ENCODE results near the gene BOLA3. TPM values are rescaled to one million over a fixed set of nuclear protein-coding genes. Genes with fewer than 3 reads are reported as not detected.

Gene BOLA3
- polyA plus RNA-seq, 1 experiment: 38.6 TPM

- ChIA-PET POLR2A (no interaction called here), CTCF (no interaction called here)
- Histone ChIP-seq H3K4me3 (ENCODE audit: low read depth, low read length) (no peak overlapping the region), H3K27me3 (ENCODE audit: control insufficient read depth, insufficient read depth, low read length) (no peaks in the 10 kb centered on the region), H3K9me3 (ENCODE audit: control insufficient read depth, insufficient read depth, low read length) (no peaks in the 10 kb centered on the region), H3K27ac (ENCODE audit: low read depth, low read length) (no peak overlapping the region)
- TF ChIP-seq CTCF (IDR thresholded peaks at IDR 0.05; ENCODE audit: low read depth, low read length): no peak
- DNase-seq (ENCODE audit: low read depth, low spot score): no peak
Observed at GRCh38 chr2:74101574-74102300, 46.0 kb downstream of the BOLA3 start.

- no peaks in the 10 kb centered on the region for H3K9me3 ChIP-seq (ENCODE audit: control insufficient read depth, insufficient read depth, low read length)
- no peak overlapping the region for H3K27ac ChIP-seq (ENCODE audit: low read depth, low read length)
- no peaks in the 10 kb centered on the region for H3K27me3 ChIP-seq (ENCODE audit: control insufficient read depth, insufficient read depth, low read length)
- no peak overlapping the region for H3K4me3 ChIP-seq (ENCODE audit: low read depth, low read length)
- TF ChIP-seq CTCF (IDR thresholded peaks at IDR 0.05; ENCODE audit: low read depth, low read length): no peak
- ChIA-PET CTCF (interaction anchor here (1.1 kb wide), 1 partner anchor 277 kb away, joined by 4 read pairs; no protein-coding TSS in a partner anchor), POLR2A (no interaction called here)
- no peak for DNase-seq (ENCODE audit: low read depth, low spot score)
Observed at GRCh38 chr2:74100254-74101216, 47.2 kb downstream of the BOLA3 start.

GRCh38 chr2:74099835-74100234, 47.9 kb downstream of the BOLA3 start:
- Histone ChIP-seq H3K4me3 (ENCODE audit: low read depth, low read length) (no peak overlapping the region), H3K9me3 (ENCODE audit: control insufficient read depth, insufficient read depth, low read length) (no peaks in the 10 kb centered on the region), H3K27ac (ENCODE audit: low read depth, low read length) (no peak overlapping the region), H3K27me3 (ENCODE audit: control insufficient read depth, insufficient read depth, low read length) (no peaks in the 10 kb centered on the region)
- no peak for DNase-seq (ENCODE audit: low read depth, low spot score)
- no peak for TF ChIP-seq CTCF (IDR thresholded peaks at IDR 0.05; ENCODE audit: low read depth, low read length)
- POLR2A ChIA-PET: no interaction called here
- CTCF ChIA-PET: interaction anchor here (1.1 kb wide), 1 partner anchor 276 kb away, joined by 4 read pairs; no protein-coding TSS in a partner anchor

- DNase-seq (ENCODE audit: low read depth, low spot score): no peak
- no peak overlapping the region for H3K27ac ChIP-seq (ENCODE audit: low read depth, low read length)
- ChIA-PET POLR2A (no interaction called here), CTCF (interaction anchor here (1.1 kb wide), 1 partner anchor 276 kb away, joined by 4 read pairs; no protein-coding TSS in a partner anchor)
- no peak for TF ChIP-seq CTCF (IDR thresholded peaks at IDR 0.05; ENCODE audit: low read depth, low read length)
- H3K4me3 ChIP-seq (ENCODE audit: low read depth, low read length): no peak overlapping the region
- no peaks in the 10 kb centered on the region for H3K27me3 ChIP-seq (ENCODE audit: control insufficient read depth, insufficient read depth, low read length)
- no peaks in the 10 kb centered on the region for H3K9me3 ChIP-seq (ENCODE audit: control insufficient read depth, insufficient read depth, low read length)
Observed at GRCh38 chr2:74099271-74099670, 48.4 kb downstream of the BOLA3 start.
